ENCODE measurements around the gene CDX1. TPM values are rescaled to one million over a fixed set of nuclear protein-coding genes. Genes with fewer than 3 reads are reported as not detected.
A peak's percentile ranks its signal among the peaks of the same experiment; 100 is the strongest.

The CDX1 gene
- total and polyA plus RNA-seq, 2 of the 8 experiments (the other 6 are each of a cell fraction or from before 2014, with no cell fraction given), result not detected

DNA sequence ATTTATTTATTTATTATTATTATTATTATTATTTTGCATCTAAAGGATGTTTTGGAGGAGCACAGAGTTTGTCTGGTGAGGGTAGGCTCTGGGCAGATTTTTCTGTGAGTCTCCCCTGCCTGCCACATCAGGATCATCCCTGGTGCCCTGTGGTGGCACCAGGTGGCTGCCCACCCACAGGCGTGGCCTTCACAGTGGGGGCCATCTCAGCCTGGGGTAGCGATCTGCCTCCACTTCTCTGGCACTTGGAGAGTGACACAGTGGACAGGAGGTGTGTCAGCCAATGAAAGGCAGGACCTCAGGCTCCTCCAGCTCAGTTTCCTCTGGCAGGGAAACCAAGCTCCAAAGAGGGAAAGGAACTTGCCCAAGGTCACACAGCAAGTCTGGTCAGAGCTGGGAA is 53.3 kb downstream of the CDX1 start:
- Histone ChIP-seq H2BK120ac (replicated peaks; ENCODE audit: low read depth, low read length) (no peak overlapping the region), H3K4ac (replicated peaks; ENCODE audit: insufficient read length, low read depth, low read length) (no peak overlapping the region), H3K4me3 (ENCODE audit: extremely low read depth in 1 of 4, insufficient read depth in 2 of 4, low read depth in 3 of 4, low read length in 4 of 4) (no peak overlapping the region), H2AFZ (ENCODE audit: low read length) (peak overlapping the region; percentile 41; the same call in 1 of the 2 replicates), H3K9me3 (ENCODE audit: insufficient read depth in 2 of 2, low read depth in 1 of 2, low read length in 1 of 2) (no peaks in the 10 kb centered on the region), H3K23me2 (ENCODE audit: low read depth, low read length) (no peaks in the 10 kb centered on the region), H4K8ac (ENCODE audit: extremely low read depth, insufficient read depth, low read length) (no peak overlapping the region), H3K36me3 (ENCODE audit: control insufficient read depth in 2 of 4, insufficient read depth in 4 of 4, low read length in 3 of 4) (no peaks in the 10 kb centered on the region), H3K14ac (ENCODE audit: insufficient read length) (no peak overlapping the region), H2BK15ac (ENCODE audit: low read length) (no peak overlapping the region), H3K79me1 (ENCODE audit: low read depth, low read length) (no peaks in the 10 kb centered on the region), H2AK5ac (ENCODE audit: low read depth, low read length) (0 out of 2 replicates have a peak overlapping the region, but pooled peaks have one; percentile 24), H3K18ac (ENCODE audit: extremely low read depth, low read length) (no peak overlapping the region), H2BK12ac (ENCODE audit: low read depth, low read length) (0 out of 2 replicates have a peak overlapping the region, but pooled peaks have one; percentile 17), H2BK20ac (ENCODE audit: low read length) (no peak overlapping the region), H2BK5ac (ENCODE audit: low read depth, low read length) (no peak overlapping the region), H4K91ac (replicated peaks; ENCODE audit: insufficient read length, low read length) (no peak overlapping the region), H4K20me1 (replicated peaks in 1 of 2; ENCODE audit: control insufficient read depth in 1 of 2, insufficient read depth in 2 of 2, low read length in 2 of 2) (no peaks in the 10 kb centered on the region), H3K27ac (ENCODE audit: low read depth, low read length) (no peak overlapping the region), H3K4me1 (replicated peaks in 1 of 4; ENCODE audit: control insufficient read depth in 3 of 4, insufficient read depth in 4 of 4, low read length in 3 of 4) (0 out of 7 replicates have a peak, but pooled peaks cover 0 to 3% (median 0%) of the 10 kb centered on the region in 4 experiments), H4K5ac (ENCODE audit: insufficient read length, low read depth, low read length) (no peak overlapping the region), H3K9ac (replicated peaks in 1 of 4; ENCODE audit: extremely low read depth in 1 of 4, low read depth in 3 of 4, low read length in 3 of 4) (no peak overlapping the region), H3K27me3 (replicated peaks in 1 of 4; ENCODE audit: control insufficient read depth in 3 of 4, extremely low read depth in 1 of 4, insufficient read depth in 3 of 4, low read length in 3 of 4) (peaks cover 0 to 6% (median 4%) of the 10 kb centered on the region in 4 experiments; a peak in 3 of 7 replicates), H3K4me2 (ENCODE audit: insufficient read depth in 1 of 2, low read depth in 2 of 2, low read length in 2 of 2) (no peak overlapping the region), H3K56ac (replicated peaks; ENCODE audit: insufficient read length, low read depth, low read length) (no peak overlapping the region), H3K23ac (ENCODE audit: insufficient read length) (no peak overlapping the region), H3K79me2 (ENCODE audit: control insufficient read depth in 1 of 2, insufficient read depth in 2 of 2, low read length in 2 of 2) (no peaks in the 10 kb centered on the region)
- FAIRE-seq (no peak), DNase-seq (ENCODE audit: low read depth in 1 of 2, low spot score in 2 of 2) (no peak)
- ChIA-PET POLR2A (ENCODE audit: partially characterized antibody) (interaction anchor here (1.0 kb wide), 1 partner anchor 57 kb away, joined by 3 read pairs; no protein-coding TSS in a partner anchor), CTCF (ENCODE audit: partially characterized antibody) (interaction anchor here (0.9 to 22.9 kb wide), 15 partner anchors 8 to 153 kb away, joined by 3 to 406 read pairs (median 8); partner anchors contain the start of genes CDX1, PDGFRB and SLC6A7)
- WGBS, 2 experiments (ENCODE audit: extremely low coverage in 1 of 2, insufficient coverage in 1 of 2, insufficient read length in 1 of 2, insufficient replicate concordance in 2 of 2, low coverage in 1 of 2, low lambda C conversion rate in 2 of 2, missing lambda C conversion rate in 1 of 2), result 85% methylated on average over 2 of the region's 2 CpGs; no CpG with 5 or more reads in 1 of the 2 experiments
- TF ChIP-seq, protein P1, sequence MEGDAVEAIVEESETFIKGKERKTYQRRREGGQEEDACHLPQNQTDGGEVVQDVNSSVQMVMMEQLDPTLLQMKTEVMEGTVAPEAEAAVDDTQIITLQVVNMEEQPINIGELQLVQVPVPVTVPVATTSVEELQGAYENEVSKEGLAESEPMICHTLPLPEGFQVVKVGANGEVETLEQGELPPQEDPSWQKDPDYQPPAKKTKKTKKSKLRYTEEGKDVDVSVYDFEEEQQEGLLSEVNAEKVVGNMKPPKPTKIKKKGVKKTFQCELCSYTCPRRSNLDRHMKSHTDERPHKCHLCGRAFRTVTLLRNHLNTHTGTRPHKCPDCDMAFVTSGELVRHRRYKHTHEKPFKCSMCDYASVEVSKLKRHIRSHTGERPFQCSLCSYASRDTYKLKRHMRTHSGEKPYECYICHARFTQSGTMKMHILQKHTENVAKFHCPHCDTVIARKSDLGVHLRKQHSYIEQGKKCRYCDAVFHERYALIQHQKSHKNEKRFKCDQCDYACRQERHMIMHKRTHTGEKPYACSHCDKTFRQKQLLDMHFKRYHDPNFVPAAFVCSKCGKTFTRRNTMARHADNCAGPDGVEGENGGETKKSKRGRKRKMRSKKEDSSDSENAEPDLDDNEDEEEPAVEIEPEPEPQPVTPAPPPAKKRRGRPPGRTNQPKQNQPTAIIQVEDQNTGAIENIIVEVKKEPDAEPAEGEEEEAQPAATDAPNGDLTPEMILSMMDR (IDR thresholded peaks at IDR 0.05; ENCODE audit: control extremely low read depth in 1 of 3, insufficient read depth in 1 of 3, low read depth in 1 of 3, low read length in 3 of 3), result no peak
- TF ChIP-seq EP300 (IDR thresholded peaks at IDR 0.05; ENCODE audit: borderline replicate concordance in 1 of 2, low read depth in 2 of 2, low read length in 2 of 2) (no peak), CBX5 (IDR thresholded peaks at IDR 0.05; ENCODE audit: low read depth, low read length) (no peak), SP4 (IDR thresholded peaks at IDR 0.05; ENCODE audit: low read length) (no peak), TAF1 (IDR thresholded peaks at IDR 0.05; ENCODE audit: low read depth, low read length) (no peak), SRF (IDR thresholded peaks at IDR 0.05; ENCODE audit: low read depth, low read length) (no peak), SP1 (IDR thresholded peaks at IDR 0.05; ENCODE audit: low read depth, low read length) (no peak), SP2 (IDR thresholded peaks at IDR 0.05; ENCODE audit: low read length) (no peak), RBBP5 (IDR thresholded peaks at IDR 0.05; ENCODE audit: borderline replicate concordance, low read depth, low read length) (no peak)

All from H1 (cell line).